RPMI7951 (cell line): ENCODE results near the gene INTS4. TPM values are rescaled to one million over a fixed set of nuclear protein-coding genes. Genes with fewer than 3 reads are reported as not detected.
"Not testable (repeated sequence)": the region's sequence is repeated elsewhere in the genome, so short reads cannot be mapped to it uniquely, and the experiment has no call there.

ENCODE experiments used
- DNase-seq: peaks from one replicate; pipeline ENCODE4 v3.0.0-alpha.2; 2012; ENCODE audit warnings: low read depth
- total RNA-seq: library from RNA; depleted of rRNA; stranded (reverse); fragments of >200 nt; shearing (Covaris generic); gene quantifications from 2 replicates; pipeline ENCODE4 v1.2.3, GENCODE V29; 2014

INTS4 gene
- total RNA-seq, 1 experiment from 2014 or later: 29.7 TPM

GRCh38 chr11:77943296-77943695, 51.2 kb downstream of the INTS4 start:
- peak; percentile 6 for DNase-seq

GRCh38 chr11:77942465-77942864, 52.0 kb downstream of the INTS4 start:
- not testable (repeated sequence) for DNase-seq

- DNase-seq: not testable (repeated sequence)
Observed at GRCh38 chr11:77933596-77933995, 60.9 kb downstream of the INTS4 start.

- peak; percentile 14 for DNase-seq
Observed at GRCh38 chr11:77930334-77931208, 63.9 kb downstream of the INTS4 start.

GRCh38 chr11:77917713-77918112, 76.8 kb downstream of the INTS4 start:
- DNase-seq: not testable (repeated sequence)

GRCh38 chr11:77914307-77914791, 80.1 kb downstream of the INTS4 start:
- DNase-seq: peak; percentile 90

- DNase-seq: peak; percentile 10
Observed at GRCh38 chr11:77913608-77914306, 80.7 kb downstream of the INTS4 start.

- not testable (repeated sequence) for DNase-seq
Observed at GRCh38 chr11:77910828-77911227, 83.6 kb downstream of the INTS4 start.

GRCh38 chr11:77909277-77909676, 85.2 kb downstream of the INTS4 start:
- no peak for DNase-seq

GRCh38 chr11:77908835-77909234, 85.6 kb downstream of the INTS4 start:
- no peak for DNase-seq

GRCh38 chr11:77894949-77895348, 99.5 kb downstream of the INTS4 start:
- DNase-seq: not testable (repeated sequence)

GRCh38 chr11:77891703-77892102, 102.8 kb downstream of the INTS4 start:
- DNase-seq: not testable (repeated sequence)

- peak; percentile 10 for DNase-seq
Observed at GRCh38 chr11:77891256-77891655, 103.2 kb downstream of the INTS4 start.

GRCh38 chr11:77890619-77891056, 103.8 kb downstream of the INTS4 start:
- DNase-seq: not testable (repeated sequence)

- not testable (repeated sequence) for DNase-seq
Observed at GRCh38 chr11:77890100-77890614, 104.3 kb downstream of the INTS4 start.

GRCh38 chr11:77889045-77889444, 105.4 kb downstream of the INTS4 start:
- not testable (repeated sequence) for DNase-seq

GRCh38 chr11:77886401-77886800, 108.1 kb downstream of the INTS4 start:
- DNase-seq: no peak

GRCh38 chr11:77884829-77885190, 109.7 kb downstream of the INTS4 start:
- no peak for DNase-seq

- DNase-seq: peak; percentile 9
Observed at GRCh38 chr11:77884186-77884828, 110.2 kb downstream of the INTS4 start.

- DNase-seq: peak; percentile 38
Observed at GRCh38 chr11:77883775-77884174, 110.7 kb downstream of the INTS4 start.

- DNase-seq: no peak
Observed at GRCh38 chr11:77882396-77882795, 112.1 kb downstream of the INTS4 start.

GRCh38 chr11:77879218-77879617, 115.2 kb downstream of the INTS4 start:
- peak; percentile 13 for DNase-seq
